WTC11 (cell line): ENCODE results near the gene STK32C.

Source experiments
- ATF3 ChIP-seq: sonication (generic); formaldehyde crosslinking; conservative IDR thresholded peaks from 2 replicates; pipeline ENCODE4 v1.8.1; 2022; ENCODE audit warnings: mild to moderate bottlenecking, missing genetic modification reagents
- CREB1 ChIP-seq: sonication (generic); formaldehyde crosslinking; IDR thresholded peaks from 2 replicates; pipeline ENCODE4 v1.8.0; 2023; ENCODE audit warnings: mild to moderate bottlenecking, missing genetic modification reagents
- CREM ChIP-seq: sonication (generic); formaldehyde crosslinking; IDR thresholded peaks from 2 replicates; pipeline ENCODE4 v1.8.1; 2022; ENCODE audit warnings: mild to moderate bottlenecking, missing genetic modification reagents, moderate library complexity
- CTCF ChIP-seq: fragments of 200-600 bp; IDR thresholded peaks from 2 replicates; pipeline ENCODE4 v1.8.0; 2022; ENCODE audit warnings: antibody characterized with exemption
- FOXK1 ChIP-seq: sonication (generic); formaldehyde crosslinking; IDR thresholded peaks from 2 replicates; pipeline ENCODE4 v1.8.0; 2022; ENCODE audit warnings: mild to moderate bottlenecking, moderate library complexity, missing genetic modification reagents
- KAT7 ChIP-seq: sonication (generic); formaldehyde crosslinking; IDR thresholded peaks from 2 replicates; pipeline ENCODE4 v1.8.1; 2023; ENCODE audit warnings: missing genetic modification reagents, mild to moderate bottlenecking, borderline replicate concordance
- NR2C2 ChIP-seq: sonication (generic); formaldehyde crosslinking; IDR thresholded peaks from 2 replicates; pipeline ENCODE4 v1.8.0; 2022; ENCODE audit warnings: mild to moderate bottlenecking, missing genetic modification reagents
- PREB ChIP-seq: sonication (generic); formaldehyde crosslinking; IDR thresholded peaks from 2 replicates; pipeline ENCODE4 v1.8.1; 2022; ENCODE audit warnings: mild to moderate bottlenecking, missing genetic modification reagents, moderate library complexity, borderline replicate concordance
- SMAD4 ChIP-seq: sonication (generic); formaldehyde crosslinking; IDR thresholded peaks from 2 replicates; pipeline ENCODE4 v1.8.0; 2022; ENCODE audit warnings: mild to moderate bottlenecking, missing genetic modification reagents
- TF ChIP-seq, protein P1 (sequence below): sonication (generic); formaldehyde crosslinking; IDR thresholded peaks from 2 replicates; pipeline ENCODE4 v1.8.1; 2023; ENCODE audit warnings: mild to moderate bottlenecking, moderate library complexity, missing genetic modification reagents

DNA sequence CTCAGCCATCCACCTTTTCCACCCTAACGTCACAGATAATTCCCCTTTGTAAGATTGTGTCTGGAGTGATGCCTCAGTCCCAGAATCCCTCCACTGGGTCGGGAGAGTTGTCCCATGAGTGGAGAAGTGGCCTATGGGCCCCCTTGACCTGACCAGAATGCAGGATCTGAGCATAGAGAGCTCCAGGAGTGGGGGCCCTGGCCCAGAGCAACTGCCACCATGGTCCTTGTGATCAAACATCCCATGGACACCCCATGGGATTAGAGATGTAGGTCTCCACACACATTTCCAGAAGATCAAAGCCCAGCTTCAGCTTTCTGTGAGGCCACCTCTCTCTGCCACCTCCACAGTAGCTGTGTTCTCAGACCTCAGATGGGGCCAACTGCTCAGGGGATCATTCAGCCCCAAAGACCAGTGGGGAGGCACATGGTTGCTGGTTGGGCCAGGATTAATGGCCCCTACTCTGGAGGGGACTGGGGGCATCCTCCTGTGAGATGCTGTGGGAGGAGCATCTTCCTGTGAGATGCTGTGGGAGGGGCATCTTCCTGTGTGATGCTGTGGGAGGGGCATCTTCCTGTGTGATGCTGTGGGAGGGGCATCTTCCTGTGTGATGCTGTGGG lies 149.5 kb downstream of the STK32C start:
- no peak for TF ChIP-seq NR2C2 (CRISPR knock-in tag)
- TF ChIP-seq FOXK1 (CRISPR knock-in tag): no peak
- no peak for TF ChIP-seq CREM (CRISPR knock-in tag)
- no peak for TF ChIP-seq SMAD4 (CRISPR knock-in tag)
- TF ChIP-seq PREB (CRISPR knock-in tag): no peak
- TF ChIP-seq CTCF: no peak
- TF ChIP-seq KAT7: no peak
- TF ChIP-seq ATF3 (CRISPR knock-in tag): no peak
- TF ChIP-seq CREB1 (CRISPR knock-in tag): no peak
- TF ChIP-seq, protein P1, sequence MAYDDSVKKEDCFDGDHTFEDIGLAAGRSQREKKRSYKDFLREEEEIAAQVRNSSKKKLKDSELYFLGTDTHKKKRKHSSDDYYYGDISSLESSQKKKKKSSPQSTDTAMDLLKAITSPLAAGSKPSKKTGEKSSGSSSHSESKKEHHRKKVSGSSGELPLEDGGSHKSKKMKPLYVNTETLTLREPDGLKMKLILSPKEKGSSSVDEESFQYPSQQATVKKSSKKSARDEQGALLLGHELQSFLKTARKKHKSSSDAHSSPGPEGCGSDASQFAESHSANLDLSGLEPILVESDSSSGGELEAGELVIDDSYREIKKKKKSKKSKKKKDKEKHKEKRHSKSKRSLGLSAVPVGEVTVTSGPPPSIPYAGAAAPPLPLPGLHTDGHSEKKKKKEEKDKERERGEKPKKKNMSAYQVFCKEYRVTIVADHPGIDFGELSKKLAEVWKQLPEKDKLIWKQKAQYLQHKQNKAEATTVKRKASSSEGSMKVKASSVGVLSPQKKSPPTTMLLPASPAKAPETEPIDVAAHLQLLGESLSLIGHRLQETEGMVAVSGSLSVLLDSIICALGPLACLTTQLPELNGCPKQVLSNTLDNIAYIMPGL (CRISPR knock-in tag): no peak
